ENCODE data around the gene RAPGEF3. TPM values are rescaled to one million over a fixed set of nuclear protein-coding genes. Genes with fewer than 3 reads are reported as not detected.

Gene RAPGEF3
- total and polyA plus RNA-seq, 2 donors (not counting 1 experiment from before 2014, with no cell fraction given) = 1.8 to 5.2 TPM

DNA sequence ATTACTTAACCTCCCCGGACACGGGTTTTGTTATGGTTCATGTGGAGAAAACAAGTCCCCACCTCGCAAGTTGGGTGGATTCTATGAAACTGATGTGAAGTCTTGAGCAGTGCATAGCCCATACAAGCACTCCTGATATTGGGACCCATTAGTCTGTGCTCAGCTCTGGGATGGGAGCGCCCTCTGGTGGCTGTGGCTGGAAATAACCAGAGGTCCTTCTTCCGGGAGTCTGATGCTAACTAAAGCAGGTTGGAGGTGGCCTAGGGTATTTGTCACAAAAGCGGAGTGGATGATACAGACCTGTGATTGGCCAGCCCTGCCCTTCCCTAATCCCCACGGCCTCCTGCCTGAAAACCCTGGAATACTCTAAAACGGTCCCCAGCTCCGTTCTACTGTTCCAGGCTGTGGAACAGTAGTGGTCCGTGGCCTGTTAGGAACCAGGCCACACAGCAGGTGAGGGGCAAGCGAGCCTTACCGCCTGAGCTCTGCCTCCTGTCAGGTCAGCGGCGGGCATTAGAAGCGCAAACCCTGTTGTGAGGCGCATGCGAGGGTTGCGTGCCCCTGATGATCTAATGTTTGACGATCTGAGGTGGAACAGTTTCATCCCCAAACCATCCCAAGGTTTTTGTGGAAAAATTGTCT lies 20.7 kb upstream of the RAPGEF3 start:
- peak overlapping the region; percentile 80 for H3K27ac Mint-ChIP-seq
- no peak for TF ChIP-seq EZH2 (IDR thresholded peaks at IDR 0.05; ENCODE audit: borderline replicate concordance, insufficient read depth, low read depth, low read length, poor library complexity, severe bottlenecking)
- TF ChIP-seq, protein P1, sequence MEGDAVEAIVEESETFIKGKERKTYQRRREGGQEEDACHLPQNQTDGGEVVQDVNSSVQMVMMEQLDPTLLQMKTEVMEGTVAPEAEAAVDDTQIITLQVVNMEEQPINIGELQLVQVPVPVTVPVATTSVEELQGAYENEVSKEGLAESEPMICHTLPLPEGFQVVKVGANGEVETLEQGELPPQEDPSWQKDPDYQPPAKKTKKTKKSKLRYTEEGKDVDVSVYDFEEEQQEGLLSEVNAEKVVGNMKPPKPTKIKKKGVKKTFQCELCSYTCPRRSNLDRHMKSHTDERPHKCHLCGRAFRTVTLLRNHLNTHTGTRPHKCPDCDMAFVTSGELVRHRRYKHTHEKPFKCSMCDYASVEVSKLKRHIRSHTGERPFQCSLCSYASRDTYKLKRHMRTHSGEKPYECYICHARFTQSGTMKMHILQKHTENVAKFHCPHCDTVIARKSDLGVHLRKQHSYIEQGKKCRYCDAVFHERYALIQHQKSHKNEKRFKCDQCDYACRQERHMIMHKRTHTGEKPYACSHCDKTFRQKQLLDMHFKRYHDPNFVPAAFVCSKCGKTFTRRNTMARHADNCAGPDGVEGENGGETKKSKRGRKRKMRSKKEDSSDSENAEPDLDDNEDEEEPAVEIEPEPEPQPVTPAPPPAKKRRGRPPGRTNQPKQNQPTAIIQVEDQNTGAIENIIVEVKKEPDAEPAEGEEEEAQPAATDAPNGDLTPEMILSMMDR (IDR thresholded peaks at IDR 0.05) = peak; percentile 92

GRCh38 chr12:47778881-47779280 lies 20.2 kb upstream of the RAPGEF3 start:
- no peak for ATAC-seq (ENCODE audit: low read depth)
- intact Hi-C loops (cut with micrococcal nuclease) = loop anchor here (1.0 kb wide), 5 partner anchors 20 to 128 kb away; no protein-coding TSS in a partner anchor
- Histone ChIP-seq H3K36me3 (replicated peaks in 1 of 2; ENCODE audit: control extremely low read depth in 1 of 2, control insufficient read depth in 1 of 2, extremely low read depth in 1 of 2, insufficient read depth in 2 of 2, low read length in 1 of 2) (peaks cover 0 to 9% of the 10 kb centered on the region in 2 experiments), H3K9me3 (ENCODE audit: control extremely low read depth in 1 of 3, control insufficient read depth in 2 of 3, insufficient read depth in 1 of 3, low read length in 2 of 3) (no peaks in the 10 kb centered on the region), H3K27ac (ENCODE audit: low read length in 2 of 2) (no peak overlapping the region), H2AFZ (ENCODE audit: insufficient read depth, low read depth, low read length, poor library complexity, severe bottlenecking) (no peak overlapping the region), H3K9ac (ENCODE audit: low read length) (no peak overlapping the region), H3K79me2 (ENCODE audit: control insufficient read depth, insufficient read depth, low read length) (peaks cover 24% of the 10 kb centered on the region), H3K4me2 (replicated peaks; ENCODE audit: low read depth, low read length, poor library complexity, severe bottlenecking) (no peak overlapping the region), H3K27me3 (replicated peaks in 1 of 4; ENCODE audit: control extremely low read depth in 1 of 4, control insufficient read depth in 3 of 4, insufficient read depth in 4 of 4, low read length in 3 of 4) (no peaks in the 10 kb centered on the region), H3K4me3 (ENCODE audit: control extremely low read depth in 1 of 5, extremely low read depth in 1 of 5, insufficient read depth in 1 of 5, low read depth in 2 of 5, low read length in 4 of 5) (no peak overlapping the region), H3K4me1 (ENCODE audit: control insufficient read depth in 2 of 2, insufficient read depth in 2 of 2, low read length in 2 of 2) (peaks cover 3 to 19% of the 10 kb centered on the region in 2 donors), H4K20me1 (ENCODE audit: control insufficient read depth, insufficient read depth, low read length, poor library complexity, severe bottlenecking) (peaks cover 40% of the 10 kb centered on the region)
- TF ChIP-seq, protein P1 (IDR thresholded peaks at IDR 0.05) = no peak
- TF ChIP-seq EZH2 (IDR thresholded peaks at IDR 0.05; ENCODE audit: borderline replicate concordance, insufficient read depth, low read depth, low read length, poor library complexity, severe bottlenecking) = no peak
- WGBS (ENCODE audit: insufficient coverage) = 88% methylated on average over 13 of the region's 14 CpGs
- Mint-ChIP-seq H3K4me3 (no peak overlapping the region), H3K27me3 (no peaks in the 10 kb centered on the region), H3K27ac (peak overlapping the region; percentile 80), H3K9me3 (ENCODE audit: insufficient read depth) (no peaks in the 10 kb centered on the region), H3K4me1 (peaks cover 27% of the 10 kb centered on the region)
- no peak for DNase-seq
- POLR2A ChIA-PET = interaction anchor here (0.7 to 1.3 kb wide), 2 partner anchors 34 to 53 kb away, joined by 3 read pairs; no protein-coding TSS in a partner anchor
- CTCF ChIA-PET = interaction anchor here (0.6 to 20.0 kb wide), 14 partner anchors 11 to 127 kb away, joined by 3 to 584 read pairs (median 16); partner anchors contain the start of genes ENDOU, HDAC7, RAPGEF3 and RPAP3

More for the DNA sequence above, 20.7 kb upstream of the RAPGEF3 start:
- DNase-seq (peak; percentile 90), ATAC-seq (ENCODE audit: low read depth) (peak; percentile 90)
- no peak overlapping the region for H3K4me3 Mint-ChIP-seq
- intact Hi-C loops (cut with micrococcal nuclease) = loop anchor here (1.0 kb wide), 5 partner anchors 20 to 128 kb away; no protein-coding TSS in a partner anchor
- no peak overlapping the region for H3K4me3 ChIP-seq (ENCODE audit: control extremely low read depth in 1 of 5, extremely low read depth in 1 of 5, insufficient read depth in 1 of 5, low read depth in 2 of 5, low read length in 4 of 5)
- H3K4me1 Mint-ChIP-seq = peaks cover 23% of the 10 kb centered on the region
- no peak overlapping the region for H3K27ac ChIP-seq (ENCODE audit: low read length in 2 of 2)
- ChIA-PET POLR2A (interaction anchor here (0.5 to 1.3 kb wide), 3 partner anchors 18 to 53 kb away, joined by 3 to 6 read pairs (median 3); no protein-coding TSS in a partner anchor), CTCF (interaction anchor here (0.7 to 20.0 kb wide), 16 partner anchors 11 to 128 kb away, joined by 3 to 584 read pairs (median 9); partner anchors contain the start of genes ENDOU, HDAC7, RAPGEF3 and RPAP3)
- no peaks in the 10 kb centered on the region for H3K9me3 Mint-ChIP-seq (ENCODE audit: insufficient read depth)
- no peak overlapping the region for H2AFZ ChIP-seq (ENCODE audit: insufficient read depth, low read depth, low read length, poor library complexity, severe bottlenecking)
- no peaks in the 10 kb centered on the region for H3K9me3 ChIP-seq (ENCODE audit: control extremely low read depth in 1 of 3, control insufficient read depth in 2 of 3, insufficient read depth in 1 of 3, low read length in 2 of 3)
- peaks cover 40% of the 10 kb centered on the region for H4K20me1 ChIP-seq (ENCODE audit: control insufficient read depth, insufficient read depth, low read length, poor library complexity, severe bottlenecking)
- WGBS (ENCODE audit: insufficient coverage) = 56% methylated on average over 19 of the region's 19 CpGs
- no peak overlapping the region for H3K9ac ChIP-seq (ENCODE audit: low read length)
- no peaks in the 10 kb centered on the region for H3K27me3 ChIP-seq (replicated peaks in 1 of 4; ENCODE audit: control extremely low read depth in 1 of 4, control insufficient read depth in 3 of 4, insufficient read depth in 4 of 4, low read length in 3 of 4)
- peaks cover 0 to 14% of the 10 kb centered on the region in 2 experiments for H3K36me3 ChIP-seq (replicated peaks in 1 of 2; ENCODE audit: control extremely low read depth in 1 of 2, control insufficient read depth in 1 of 2, extremely low read depth in 1 of 2, insufficient read depth in 2 of 2, low read length in 1 of 2)
- H3K4me1 ChIP-seq (ENCODE audit: control insufficient read depth in 2 of 2, insufficient read depth in 2 of 2, low read length in 2 of 2) = peaks cover 0 to 14% of the 10 kb centered on the region in 2 donors
- no peaks in the 10 kb centered on the region for H3K27me3 Mint-ChIP-seq
- peaks cover 20% of the 10 kb centered on the region for H3K79me2 ChIP-seq (ENCODE audit: control insufficient read depth, insufficient read depth, low read length)
- no peak overlapping the region for H3K4me2 ChIP-seq (replicated peaks; ENCODE audit: low read depth, low read length, poor library complexity, severe bottlenecking)
